HG02610 (cell line): ENCODE data around the gene LPCAT1.
"Not testable (repeated sequence)": the region's sequence is repeated elsewhere in the genome, so short reads cannot be mapped to it uniquely, and the experiment has no call there.

Source experiments
- ATAC-seq: cut with Tn5 transposase; IDR thresholded peaks from one replicate; pipeline ENCODE4 v1.9.1; 2021; ENCODE audit warnings: mild to moderate bottlenecking, moderate library complexity; ENCODE audit not compliant: unreplicated experiment

Gene LPCAT1

DNA sequence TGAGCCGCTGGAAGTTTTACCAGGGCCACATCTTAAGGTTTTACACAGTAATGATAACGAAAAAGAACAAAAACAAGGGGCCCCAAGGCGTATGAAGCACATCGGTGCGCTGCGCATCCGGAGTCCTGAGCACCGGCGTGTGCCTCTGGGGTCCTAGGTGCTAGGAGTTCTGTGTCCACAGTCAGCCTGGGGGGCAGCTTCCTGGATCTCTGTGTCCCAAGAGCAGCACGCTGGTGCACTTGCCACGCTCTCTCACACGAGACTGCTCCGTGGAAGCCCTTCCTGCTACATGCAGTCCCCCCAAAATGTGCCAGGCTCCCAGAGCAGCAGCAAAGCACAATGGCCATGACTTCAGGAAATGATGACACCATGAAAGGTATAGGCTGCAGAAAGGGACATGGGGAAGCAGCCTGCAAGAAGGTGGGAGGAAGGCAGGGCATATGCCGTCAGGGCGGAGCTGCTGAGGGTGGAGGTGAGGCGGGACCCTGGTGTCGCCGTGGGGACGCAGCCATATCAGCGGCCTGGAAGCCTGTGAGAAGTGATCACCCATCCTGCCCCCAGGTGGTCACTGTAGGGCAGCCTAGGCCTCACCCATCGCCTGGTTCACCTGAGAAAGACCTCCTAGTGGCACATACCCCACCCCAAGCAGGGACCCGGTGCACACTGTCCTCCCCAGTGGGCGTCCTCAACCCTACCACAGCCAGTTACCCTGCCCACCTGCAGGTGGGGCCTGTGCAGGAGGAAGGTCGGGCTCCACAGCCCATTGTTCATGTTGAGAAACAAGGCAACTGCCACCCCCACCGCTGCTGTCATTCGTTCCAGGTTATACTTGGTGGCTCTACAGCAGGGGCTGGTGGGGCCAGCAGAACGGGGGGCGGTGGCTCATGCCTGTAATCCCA, 54.9 kb downstream of the LPCAT1 start:
- no peak for ATAC-seq

DNA sequence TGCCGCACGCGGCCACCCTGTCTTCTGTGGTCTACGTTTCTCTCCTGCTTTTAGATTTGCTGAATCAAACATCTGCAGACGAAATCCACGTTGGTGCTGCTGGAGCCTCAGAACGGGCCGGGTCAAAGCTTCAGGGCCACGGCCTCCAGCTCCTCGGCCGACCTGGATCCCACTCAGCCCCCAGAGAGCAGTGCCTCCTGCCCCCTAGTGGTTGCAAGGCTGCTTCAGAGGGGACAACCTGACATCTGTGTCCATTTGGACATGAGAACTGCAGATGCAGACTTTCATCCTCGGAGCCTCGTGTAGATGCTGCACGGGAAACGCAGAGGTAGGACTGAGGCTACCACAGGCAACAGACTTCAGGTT, 55.5 kb downstream of the LPCAT1 start:
- ATAC-seq, result no peak

DNA sequence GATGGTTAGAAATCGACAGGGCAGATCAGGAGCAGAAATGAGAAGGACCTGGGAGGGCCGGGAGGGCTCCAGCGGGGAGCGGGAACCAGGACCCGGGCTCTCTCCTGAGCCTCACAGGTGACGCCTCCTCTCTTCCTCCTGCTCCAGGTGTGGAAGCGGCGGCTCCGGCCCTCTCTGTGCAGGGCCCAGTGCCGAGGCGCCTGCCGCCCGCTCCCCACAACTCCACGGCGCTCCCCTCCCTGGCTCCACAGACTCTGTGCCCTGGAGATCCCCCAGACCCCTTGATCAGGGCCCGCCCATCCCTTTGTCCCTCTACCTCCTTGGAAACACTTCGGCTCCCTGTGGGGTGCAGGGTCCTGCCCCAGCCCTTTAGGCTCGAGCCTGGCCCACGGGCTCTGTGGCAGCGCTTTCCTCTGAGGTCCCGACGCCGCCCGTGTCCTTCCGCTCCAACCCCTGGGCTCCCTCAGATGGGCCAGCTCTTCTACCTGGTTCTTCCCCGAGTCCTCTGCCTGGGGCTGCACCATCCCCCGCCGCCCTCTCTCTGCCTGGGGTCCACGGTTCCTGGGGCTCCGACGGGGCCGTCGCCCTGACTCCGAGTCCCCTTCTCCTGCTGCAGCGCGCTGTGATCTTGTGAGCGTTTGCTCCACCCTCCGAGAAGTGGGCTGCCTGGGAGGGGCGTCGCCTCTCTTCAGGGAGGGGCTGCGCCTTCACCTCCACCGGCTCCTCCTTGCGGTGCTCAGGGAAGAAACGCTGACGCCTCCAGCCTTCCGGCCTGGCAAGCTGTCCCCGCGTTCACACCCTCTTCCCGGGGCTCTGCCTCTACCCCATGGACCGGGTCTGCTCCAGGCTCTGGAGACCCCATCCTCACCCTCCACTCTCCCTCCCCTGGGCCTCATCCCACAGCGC, 56.2 kb downstream of the LPCAT1 start:
- no peak for ATAC-seq

DNA sequence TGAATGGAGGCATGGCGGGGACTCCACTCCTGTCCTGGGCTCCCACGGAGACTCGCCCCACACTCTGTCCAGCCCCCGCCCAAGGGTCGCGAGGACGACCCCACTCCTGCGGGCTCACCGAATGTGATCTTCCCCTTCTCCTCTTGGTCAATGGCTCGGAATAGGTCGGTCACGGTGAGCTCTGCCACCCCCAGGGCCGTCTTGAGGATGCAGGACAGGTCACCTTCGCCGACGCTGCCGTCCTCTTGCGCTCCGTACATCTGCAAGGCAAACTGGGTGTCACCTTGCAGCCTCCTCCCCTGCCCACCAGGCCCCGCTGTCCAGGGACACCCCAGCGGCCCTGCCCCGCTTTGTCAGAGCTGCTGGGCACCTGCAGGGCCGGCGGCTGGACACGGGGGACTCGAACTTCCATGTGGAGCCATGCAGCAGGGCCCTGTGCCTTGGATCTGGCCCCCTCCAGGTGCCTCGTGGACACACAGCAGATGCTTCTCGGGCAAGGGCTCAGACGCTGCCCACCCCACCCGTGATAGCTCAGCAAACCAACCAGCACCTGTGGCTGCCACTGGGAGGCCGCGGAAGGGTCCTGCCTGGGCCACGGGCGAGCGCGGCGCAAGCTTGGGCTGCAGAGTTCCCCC, 57.0 kb downstream of the LPCAT1 start:
- ATAC-seq, result no peak

DNA sequence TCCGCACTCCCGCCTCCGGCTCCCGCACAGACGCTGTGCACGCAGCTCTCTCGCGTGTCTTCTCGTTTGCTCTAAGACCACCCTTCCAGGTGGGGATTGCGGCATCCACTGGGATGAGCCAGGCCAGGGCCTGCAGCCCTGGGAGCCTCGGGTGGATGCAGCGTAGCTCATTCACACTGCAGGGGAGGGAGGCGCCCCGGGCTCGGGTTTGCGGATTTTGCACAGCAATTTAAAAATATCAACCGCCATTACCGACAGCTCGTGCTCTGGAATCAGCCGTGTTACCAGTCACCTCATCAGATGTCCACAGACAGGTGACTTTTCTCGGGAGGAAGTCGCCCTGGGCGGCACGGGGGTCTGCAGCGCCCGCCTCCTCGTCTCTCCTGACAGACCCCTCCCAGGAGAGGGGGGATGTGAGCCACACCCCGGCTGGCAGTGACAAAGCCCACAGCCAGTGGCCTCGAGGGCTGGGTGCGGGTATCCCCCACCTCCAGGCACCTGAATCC, 57.7 kb downstream of the LPCAT1 start:
- ATAC-seq, result no peak

DNA sequence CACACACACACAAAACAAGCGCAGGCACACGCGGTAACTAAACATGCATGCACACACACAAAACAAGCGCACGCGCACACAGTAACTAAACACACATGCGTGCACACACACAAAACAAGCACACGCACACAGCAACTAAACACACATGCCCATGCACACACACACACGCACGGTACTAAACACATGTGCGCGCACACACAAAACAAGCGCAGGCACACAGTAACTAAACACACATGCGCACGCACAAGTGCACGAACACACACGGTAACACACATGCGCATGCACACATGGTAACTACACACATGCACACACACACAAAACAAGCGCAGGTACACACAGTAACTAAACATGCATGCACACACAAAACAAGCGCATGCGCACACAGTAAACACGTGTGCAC, 58.6 kb downstream of the LPCAT1 start:
- ATAC-seq, result no peak

DNA sequence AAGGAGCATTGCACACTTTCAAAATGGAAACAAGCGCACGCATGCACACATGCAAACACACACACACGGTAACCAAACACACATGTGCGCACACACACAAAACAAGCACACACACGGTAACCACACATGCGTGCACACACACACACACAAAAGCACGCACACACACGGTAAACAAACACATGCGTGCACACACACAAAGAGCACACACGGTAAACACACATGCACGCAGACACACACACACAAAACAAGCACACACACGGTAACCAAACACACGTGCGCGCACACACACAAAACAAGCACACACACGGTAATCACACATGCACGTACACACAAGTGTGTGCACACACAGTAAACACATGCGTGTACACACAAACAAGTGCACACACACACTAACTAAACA, 59.2 kb downstream of the LPCAT1 start:
- no peak for ATAC-seq

DNA sequence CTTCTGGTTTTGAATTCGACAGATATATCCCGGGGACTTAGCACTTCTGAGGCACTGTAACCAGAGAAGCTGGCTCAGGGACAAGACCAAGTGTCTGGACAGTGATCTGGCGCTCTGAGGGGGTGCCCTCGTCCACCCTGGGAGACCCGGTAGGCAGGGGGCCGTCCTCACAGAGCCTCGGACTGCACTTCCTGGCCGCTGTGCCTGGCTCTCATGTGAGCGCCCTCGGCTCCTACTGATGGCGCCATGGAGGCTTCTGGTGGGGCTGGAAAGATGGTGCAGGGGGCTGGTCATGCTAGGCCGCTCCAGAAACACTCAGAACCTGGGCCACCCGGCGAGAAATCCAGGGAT, 59.7 kb downstream of the LPCAT1 start:
- ATAC-seq, result no peak

DNA sequence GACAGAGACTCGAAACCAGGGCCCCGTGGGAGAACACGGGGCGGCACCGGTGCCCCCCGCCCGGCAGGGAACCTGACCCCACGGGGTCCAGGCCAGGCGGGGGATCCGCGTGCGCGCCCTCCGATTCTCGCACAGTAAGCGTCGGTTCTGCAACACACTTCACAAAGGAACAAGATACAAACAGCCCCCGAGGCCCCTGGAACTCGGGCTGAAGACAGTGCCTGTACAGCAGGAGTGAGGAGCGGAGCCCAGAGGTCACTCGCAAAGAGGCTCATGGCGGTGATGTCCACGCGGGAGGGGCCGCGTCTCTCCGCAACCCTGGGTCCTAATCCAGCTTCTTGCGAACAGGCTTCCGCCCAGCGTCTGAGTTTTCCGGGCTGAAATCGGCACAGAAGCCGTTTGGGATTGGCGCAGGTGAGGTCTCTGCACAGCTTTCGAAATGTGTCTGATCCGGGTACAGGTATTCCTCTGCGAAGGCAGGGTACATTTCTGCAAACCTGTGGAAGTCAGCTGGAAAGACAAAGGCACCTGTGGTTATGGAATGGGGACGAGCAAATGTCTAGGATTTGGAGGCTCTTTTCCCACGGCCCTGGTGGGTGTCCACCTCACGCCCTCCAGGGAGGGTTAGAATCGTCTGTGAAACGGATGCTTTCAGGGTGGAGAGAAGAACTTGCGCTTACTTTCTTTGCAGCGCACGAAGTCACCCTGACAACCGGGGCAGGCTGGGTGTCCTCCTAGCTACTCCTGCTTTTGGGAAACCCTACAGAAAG, 60.2 kb downstream of the LPCAT1 start:
- ATAC-seq, result no peak

DNA sequence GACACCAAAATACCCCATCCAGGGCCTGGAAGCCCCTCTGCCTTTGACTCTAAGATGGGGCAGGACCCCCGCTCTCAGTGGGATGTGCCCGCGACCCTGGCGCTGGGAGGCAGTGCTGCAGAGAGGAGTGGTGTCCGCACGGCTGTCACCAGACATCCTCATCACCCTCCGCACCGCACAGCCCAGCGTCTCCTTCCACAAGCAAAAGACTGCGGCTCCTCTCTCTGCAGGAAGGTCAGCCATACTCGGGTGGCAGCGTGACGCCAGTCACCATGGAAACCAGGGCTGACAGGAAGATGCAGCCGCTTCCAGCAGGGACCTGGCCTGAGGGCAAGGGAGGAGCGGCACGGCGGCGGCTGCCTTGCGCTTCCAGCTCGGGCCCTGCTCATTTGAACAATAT, 61.4 kb downstream of the LPCAT1 start:
- no peak for ATAC-seq

DNA sequence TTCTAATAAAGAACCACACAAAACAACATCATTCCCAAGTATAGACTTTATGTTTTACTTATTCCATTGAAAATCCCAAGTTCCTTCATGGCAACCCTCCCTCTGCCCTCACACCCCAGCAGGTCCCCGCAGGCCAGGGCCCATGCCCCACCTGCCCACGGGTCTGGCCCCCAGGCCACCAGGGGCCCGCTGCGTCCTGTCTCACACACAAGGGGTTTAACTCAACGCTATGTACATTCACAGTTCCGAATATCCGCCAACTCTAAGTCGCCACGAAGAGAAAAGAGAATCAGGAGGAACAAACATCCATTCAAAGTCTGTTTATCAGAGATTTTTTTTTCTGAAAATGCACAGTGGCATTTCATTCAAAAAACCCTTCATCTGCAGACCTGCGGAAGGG, 62.4 kb downstream of the LPCAT1 start:
- ATAC-seq, result no peak

DNA sequence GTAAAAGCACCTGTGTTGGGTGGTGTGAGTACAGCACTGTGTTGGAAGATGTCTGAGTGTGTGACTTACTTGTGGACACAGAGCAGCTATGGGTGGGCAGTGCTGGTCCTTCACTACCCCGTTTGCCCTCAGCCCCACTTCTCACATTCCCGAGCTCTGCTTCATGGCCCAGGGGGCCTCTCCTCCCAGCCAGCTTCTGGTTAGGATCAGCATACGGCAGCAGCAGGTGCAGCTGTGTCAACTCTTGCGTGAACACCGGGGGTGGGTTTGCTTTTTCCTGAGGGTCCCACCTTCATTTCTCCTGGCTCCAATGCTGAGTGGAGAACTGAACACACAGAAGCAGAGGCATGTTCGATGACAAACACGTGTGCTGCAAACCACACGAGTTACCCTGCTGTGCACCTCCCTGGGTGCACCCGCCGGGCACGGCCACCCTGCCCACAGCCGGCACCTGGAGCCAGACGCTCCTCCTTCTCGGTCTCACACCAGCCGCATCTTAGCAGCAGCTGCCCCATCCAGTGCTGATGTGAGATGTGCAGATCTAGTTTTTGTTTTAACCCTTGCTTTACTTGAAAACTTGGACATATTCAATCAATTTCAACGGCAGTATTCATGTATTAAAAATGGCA, 63.6 kb downstream of the LPCAT1 start:
- no peak for ATAC-seq

DNA sequence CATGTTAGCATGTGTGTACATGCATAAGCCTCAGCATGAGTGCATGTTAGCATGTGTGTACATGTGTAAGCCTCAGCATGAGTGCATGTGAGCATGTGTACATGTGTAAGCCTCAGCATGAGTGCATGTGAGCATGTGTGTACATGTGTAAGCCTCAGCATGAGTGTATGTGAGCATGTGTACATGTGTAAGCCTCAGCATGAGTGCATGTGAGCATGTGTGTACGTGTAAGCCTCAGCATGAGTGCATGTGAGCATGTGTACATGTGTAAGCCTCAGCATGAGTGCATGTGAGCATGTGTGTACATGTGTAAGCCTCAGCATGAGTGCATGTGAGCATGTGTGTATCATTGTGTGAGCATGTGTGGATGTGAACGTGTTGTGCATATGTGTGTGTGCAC, 64.3 kb downstream of the LPCAT1 start:
- not testable (repeated sequence) for ATAC-seq

DNA sequence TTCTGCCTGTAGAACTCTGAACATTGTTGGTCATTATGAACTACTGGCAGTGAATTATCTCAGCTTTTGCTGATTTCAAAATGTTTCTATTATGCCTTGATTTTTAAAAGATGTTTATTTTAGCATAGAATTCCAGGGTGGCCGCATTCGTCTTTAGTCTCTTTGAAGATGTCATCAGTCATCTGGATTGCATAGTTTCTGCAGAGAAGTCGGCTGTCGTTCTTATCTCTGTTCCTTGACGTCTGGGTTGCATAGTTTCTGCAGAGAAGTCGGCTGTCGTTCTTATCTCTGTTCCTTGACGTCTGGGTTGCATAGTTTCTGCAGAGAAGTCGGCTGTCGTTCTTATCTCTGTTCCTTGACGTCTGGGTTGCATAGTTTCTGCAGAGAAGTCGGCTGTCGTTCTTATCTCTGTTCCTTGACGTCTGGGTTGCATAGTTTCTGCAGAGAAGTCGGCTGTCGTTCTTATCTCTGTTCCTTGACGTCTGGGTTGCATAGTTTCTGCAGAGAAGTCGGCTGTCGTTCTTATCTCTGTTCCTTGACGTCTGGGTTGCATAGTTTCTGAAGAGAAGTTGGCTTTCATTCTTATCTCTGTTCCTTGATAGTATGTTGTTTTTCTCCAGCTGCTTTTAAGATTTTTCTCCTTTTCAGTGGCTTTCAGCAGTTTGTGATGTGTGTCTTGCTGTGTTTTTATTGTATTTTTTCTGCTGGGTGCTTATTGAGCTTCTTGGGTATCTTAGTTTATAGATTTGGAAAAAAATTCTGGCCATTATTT, 67.5 kb downstream of the LPCAT1 start:
- not testable (repeated sequence) for ATAC-seq

DNA sequence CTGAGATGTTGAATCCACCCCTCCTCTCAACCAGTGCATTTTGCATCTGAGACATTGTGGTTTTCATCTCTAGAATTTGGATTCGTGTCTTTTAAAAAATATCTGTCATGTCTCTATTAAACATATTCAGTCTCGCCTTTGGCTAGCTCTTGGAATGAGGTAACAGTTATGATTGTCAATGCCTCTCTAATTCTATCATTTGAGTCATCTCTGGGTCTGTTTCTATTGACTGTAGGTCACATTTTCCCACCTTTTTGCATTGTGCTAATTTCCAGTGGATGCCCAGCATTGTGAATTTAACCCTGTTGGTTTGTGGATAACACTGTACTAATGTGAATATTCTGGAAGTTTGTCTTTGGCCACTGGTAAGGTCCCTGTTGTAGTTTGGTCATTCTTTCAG, 70.1 kb downstream of the LPCAT1 start:
- ATAC-seq, result no peak

DNA sequence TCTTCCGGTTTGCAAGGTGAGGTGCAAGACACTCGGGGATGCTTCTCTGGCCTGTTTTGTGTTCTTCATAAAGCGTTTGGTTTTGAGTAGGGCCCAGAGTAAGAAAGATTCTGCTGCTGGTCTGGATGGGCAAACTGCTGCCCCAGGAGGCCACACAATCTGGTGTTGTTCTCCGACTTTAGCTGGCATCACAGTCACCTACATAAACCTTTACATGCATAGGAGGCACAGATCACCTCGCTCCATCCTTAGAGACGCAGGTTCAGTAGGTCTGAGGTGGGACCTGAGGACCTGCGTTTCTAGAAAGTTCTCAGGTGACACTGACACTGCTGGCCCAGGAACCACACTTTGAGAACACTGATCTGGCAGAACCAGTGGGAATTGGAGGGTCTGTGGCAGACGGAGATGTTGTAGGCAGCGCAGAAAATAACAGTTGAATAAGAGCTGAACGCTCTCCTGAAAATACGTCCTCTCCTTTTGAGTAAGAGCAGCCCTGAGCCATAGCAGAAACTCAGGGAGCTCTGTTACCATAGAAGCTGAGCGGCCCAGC, 74.6 kb downstream of the LPCAT1 start:
- no peak for ATAC-seq

DNA sequence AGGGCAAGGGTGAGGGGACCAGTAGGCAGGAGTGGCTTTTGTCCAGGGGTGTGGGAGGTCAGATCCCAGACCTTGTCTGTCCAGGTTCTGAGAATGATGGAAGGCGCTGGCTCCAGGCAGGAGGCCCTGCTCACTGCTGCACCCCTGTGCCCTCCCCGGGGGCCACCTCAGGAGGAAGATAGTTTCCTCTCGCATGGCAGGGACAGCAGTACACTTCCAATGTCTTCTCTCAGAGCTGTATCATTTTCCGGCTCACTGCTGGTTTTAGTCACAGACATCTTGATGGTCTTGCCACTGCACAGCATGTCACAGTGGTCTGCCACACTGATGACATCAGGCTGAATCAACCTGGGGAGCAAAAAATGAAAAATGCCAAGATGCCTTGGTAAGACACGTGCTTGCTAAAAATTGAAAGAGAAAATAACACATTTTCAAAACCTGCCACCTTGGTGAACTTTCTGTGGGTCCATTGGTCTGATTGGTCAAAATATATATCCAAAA, 75.2 kb downstream of the LPCAT1 start:
- ATAC-seq, result no peak

DNA sequence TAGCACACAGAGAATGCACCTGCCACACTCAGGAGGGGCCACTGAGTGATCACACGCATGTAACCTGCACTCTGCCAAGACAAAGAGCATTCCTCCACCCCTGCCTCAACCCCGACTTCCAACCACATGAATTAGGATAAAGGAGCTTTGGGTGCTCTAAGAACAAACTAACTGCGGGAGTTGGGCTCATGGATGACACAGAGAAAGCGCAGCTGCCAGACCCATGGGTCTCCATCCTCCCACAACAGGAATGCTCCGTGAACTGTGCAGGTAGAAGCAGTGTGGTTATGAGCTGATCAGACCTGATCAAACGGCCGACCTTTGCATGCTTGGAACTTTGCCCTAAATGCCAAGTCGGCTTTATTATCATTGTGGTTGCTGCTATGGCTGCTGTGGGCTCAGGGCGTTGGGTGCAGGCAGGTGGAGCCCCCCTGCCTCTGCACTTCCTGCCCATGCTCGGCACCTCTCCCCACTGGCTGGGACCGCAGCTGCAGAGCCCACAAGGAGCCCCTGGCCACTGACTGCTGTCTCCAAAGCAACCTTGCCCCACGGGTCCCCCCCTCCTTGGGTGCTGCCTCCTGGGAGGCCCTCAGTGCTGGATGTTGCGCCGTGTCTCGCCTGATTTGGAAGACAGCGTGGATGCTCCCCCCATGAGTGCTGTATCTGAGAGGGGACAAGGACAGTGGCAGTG, 75.9 kb downstream of the LPCAT1 start:
- ATAC-seq, result no peak
